Measurements from ENCODE around the gene TXN.

GRCh38 chr9:110199643-110200042, 56.7 kb downstream of the TXN start:
- TF ChIP-seq CTCF (conservative IDR thresholded peaks at IDR 0.05) = no peak
- TF ChIP-seq ZFX (IDR thresholded peaks at IDR 0.05) = no peak
